GM10847 (cell line): Measurements from ENCODE around the gene SMU1.

Source experiments
- POLR2A ChIP-seq: IDR thresholded peaks from 2 replicates; pipeline ENCODE4 v1.6.1; 2011; ENCODE audit not compliant: insufficient read length; ENCODE audit errors: extremely low read depth

SMU1 gene

GRCh38 chr9:33013962-33014664 is 62.4 kb downstream of the SMU1 start:
- TF ChIP-seq POLR2A = no peak

GRCh38 chr9:33012328-33013069 is 64.0 kb downstream of the SMU1 start:
- no peak for TF ChIP-seq POLR2A

- no peak for TF ChIP-seq POLR2A
Observed at GRCh38 chr9:33011831-33012230, 64.6 kb downstream of the SMU1 start.

GRCh38 chr9:33007755-33008154 is 68.7 kb downstream of the SMU1 start:
- no peak for TF ChIP-seq POLR2A

- TF ChIP-seq POLR2A = no peak
Observed at GRCh38 chr9:32992595-32993238, 83.8 kb downstream of the SMU1 start.

- TF ChIP-seq POLR2A = no peak
Observed at GRCh38 chr9:32991897-32992594, 84.4 kb downstream of the SMU1 start.
